BJ (cell line): ENCODE results near the gene ITGAE. TPM values are rescaled to one million over a fixed set of nuclear protein-coding genes. Genes with fewer than 3 reads are reported as not detected.
A peak's percentile ranks its signal among the peaks of the same experiment; 100 is the strongest.

ENCODE experiments used
- CTCF ChIA-PET: fragments of 350-600 bp; formaldehyde crosslinking; extraction: SDS; loops from one replicate; lab custom pipeline; 2021; ENCODE audit warnings: antibody characterized with exemption, inconsistent platforms; lab: Yijun Ruan, JAX
- POLR2A ChIA-PET: fragments of 300-600 bp; sonication (Branson Sonifier 250); formaldehyde crosslinking; extraction: SDS; loops from one replicate; lab custom pipeline; 2021; ENCODE audit warnings: antibody characterized with exemption; lab: Charles Lee
- DNase-seq: peaks from one replicate; pipeline ENCODE4 v3.0.0-alpha.2; 2011; ENCODE audit warnings: low read depth
- H3K27me3 ChIP-seq: 2 replicates; pipeline ENCODE4 v1.6.0; 2011; ENCODE audit warnings: low read length; ENCODE audit not compliant: control insufficient read depth, insufficient read depth
- H3K36me3 ChIP-seq: 2 replicates; pipeline ENCODE4 v1.5.1; 2011; ENCODE audit warnings: low read length; ENCODE audit not compliant: control insufficient read depth, insufficient read depth
- H3K4me3 ChIP-seq: 2 replicates; pipeline ENCODE4 v1.5.1; 2011; ENCODE audit warnings: low read depth, mild to moderate bottlenecking, control low read depth, low read length
- CTCF ChIP-seq: IDR thresholded peaks from 2 replicates; pipeline ENCODE4 v1.5.1; 2011; ENCODE audit warnings: low read depth, mild to moderate bottlenecking, control low read depth, inconsistent platforms, low read length, moderate library complexity; ENCODE audit not compliant: insufficient read depth
- polyA plus RNA-seq: library from polyadenylated mRNA; depleted of rRNA; stranded (reverse); fragments of >200 nt; gene quantifications from 2 replicates; pipeline ENCODE4 v1.2.3, GENCODE V29; 2011

The ITGAE gene
- polyA plus RNA-seq, 1 experiment, result 69.9 TPM

DNA sequence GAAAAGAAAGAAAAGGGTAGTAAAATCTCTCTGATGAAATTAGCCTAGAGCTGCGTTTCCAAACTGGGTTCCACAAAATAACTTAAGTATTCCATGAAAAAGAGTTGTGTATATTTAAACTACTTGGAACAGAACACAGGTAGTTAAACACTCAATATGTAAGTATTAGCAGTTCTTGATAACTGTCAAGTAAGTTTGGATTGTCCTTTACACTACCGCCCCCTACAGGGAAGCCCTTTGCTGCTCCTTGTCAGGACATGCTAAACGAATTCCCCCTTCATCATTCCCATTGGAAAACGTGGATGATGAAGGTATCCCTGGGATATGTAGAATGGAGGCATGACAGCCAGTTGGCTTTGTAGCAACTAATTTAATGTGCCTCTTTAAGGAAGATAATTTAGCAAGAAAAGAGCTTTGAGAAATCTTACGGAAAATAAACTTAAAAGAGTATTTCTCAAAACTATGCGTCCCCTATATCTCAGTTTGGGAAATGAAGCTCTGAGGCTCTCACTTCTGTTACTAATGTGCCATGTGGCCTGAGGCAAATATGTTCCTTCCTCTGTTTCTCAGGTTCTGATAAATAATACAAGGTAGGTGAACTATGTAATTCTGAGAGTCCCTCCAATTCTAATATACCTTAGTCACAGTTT, 26.3 kb upstream of the ITGAE start:
- Histone ChIP-seq H3K27me3 (no peaks in the 10 kb centered on the region), H3K36me3 (peaks cover 4% of the 10 kb centered on the region), H3K4me3 (no peak overlapping the region)
- TF ChIP-seq CTCF, result peak; percentile 70
- ChIA-PET POLR2A (no interaction called here), CTCF (interaction anchor here (0.6 to 7.0 kb wide), 16 partner anchors 10 to 779 kb away, joined by 3 to 160 read pairs (median 4); partner anchors contain the start of genes NCBP3 and TAX1BP3)
- DNase-seq, result no peak

DNA sequence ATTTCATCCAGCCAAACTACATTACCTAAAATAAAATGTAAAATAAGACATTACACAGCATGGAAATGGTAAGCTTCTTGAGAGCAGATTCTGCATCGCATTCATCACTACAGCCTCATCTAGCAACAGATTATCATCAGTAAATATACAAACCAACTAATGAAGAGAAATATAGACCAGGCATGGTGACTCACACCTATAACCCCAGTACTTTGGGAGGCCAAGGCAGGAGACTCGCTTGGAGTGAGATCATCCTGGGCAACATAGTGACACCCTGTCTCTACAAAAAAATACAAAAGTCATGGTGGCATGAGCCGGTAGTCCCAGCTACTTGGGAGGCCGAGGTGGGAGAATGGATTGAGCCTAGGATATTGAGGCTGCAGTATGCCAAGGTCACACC, 25.2 kb upstream of the ITGAE start:
- H3K4me3 ChIP-seq, result no peak overlapping the region
- H3K27me3 ChIP-seq, result no peaks in the 10 kb centered on the region
- DNase-seq, result no peak
- peaks cover 4% of the 10 kb centered on the region for H3K36me3 ChIP-seq
- no peak for TF ChIP-seq CTCF
- ChIA-PET POLR2A (no interaction called here), CTCF (interaction anchor here (0.8 to 7.0 kb wide), 6 partner anchors 9 to 90 kb away, joined by 3 to 160 read pairs (median 12); partner anchors contain the start of gene NCBP3)

- CTCF ChIA-PET, result interaction anchor here (0.9 to 3.0 kb wide), 4 partner anchors 16 to 83 kb away, joined by 3 to 18 read pairs (median 3); no protein-coding TSS in a partner anchor
Observed at GRCh38 chr17:3821101-3821500, 20.1 kb upstream of the ITGAE start.

GRCh38 chr17:3818786-3819185, 17.8 kb upstream of the ITGAE start:
- no peak overlapping the region for H3K4me3 ChIP-seq
- ChIA-PET POLR2A (no interaction called here), CTCF (interaction anchor here (1.4 kb wide), 1 partner anchor 84 kb away, joined by 3 read pairs; no protein-coding TSS in a partner anchor)
- TF ChIP-seq CTCF, result no peak
- peaks cover 15% of the 10 kb centered on the region for H3K36me3 ChIP-seq
- no peaks in the 10 kb centered on the region for H3K27me3 ChIP-seq
- DNase-seq, result no peak

More at GRCh38 chr17:3821101-3821500, 20.1 kb upstream of the ITGAE start:
- no peak overlapping the region for H3K4me3 ChIP-seq
- POLR2A ChIA-PET, result no interaction called here
- H3K36me3 ChIP-seq, result peaks cover 12% of the 10 kb centered on the region
- H3K27me3 ChIP-seq, result no peaks in the 10 kb centered on the region
- TF ChIP-seq CTCF, result no peak
- DNase-seq, result no peak

DNA sequence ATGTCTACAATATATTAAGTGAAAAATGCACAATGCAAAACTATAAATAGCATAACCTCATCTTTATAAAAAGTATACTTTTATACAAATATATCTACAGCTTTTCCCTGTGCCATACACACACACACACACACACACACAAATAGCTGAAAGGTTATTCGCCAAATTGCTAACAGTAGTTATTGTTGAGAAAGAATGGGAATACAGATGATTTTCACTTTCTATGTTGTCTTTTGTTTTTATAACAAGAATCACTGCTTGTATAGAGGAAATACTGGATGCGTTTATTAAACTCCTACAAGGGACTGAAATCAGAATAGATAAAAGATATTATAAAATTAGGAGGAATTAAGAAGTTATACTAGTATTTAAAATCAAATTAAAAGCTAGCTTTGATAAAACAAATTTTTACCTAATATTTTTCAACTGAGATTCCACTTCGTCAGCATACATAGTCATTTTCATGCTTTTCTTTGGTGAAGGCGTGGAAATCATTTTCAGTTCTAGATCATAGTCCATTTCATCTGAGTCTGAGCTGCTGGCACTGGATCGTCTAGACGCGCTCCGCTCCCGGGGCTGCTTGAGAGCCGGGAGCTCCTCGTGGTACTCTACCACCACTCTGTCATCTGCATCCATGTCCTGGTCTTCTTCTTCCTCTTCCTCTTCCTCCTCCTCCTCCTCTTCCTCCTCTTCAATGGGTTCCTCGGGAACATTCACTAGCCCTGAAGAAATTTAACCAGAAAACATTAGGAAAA, 17.0 kb upstream of the ITGAE start:
- POLR2A ChIA-PET, result no interaction called here
- TF ChIP-seq CTCF, result no peak
- Histone ChIP-seq H3K36me3 (peaks cover 19% of the 10 kb centered on the region), H3K4me3 (no peak overlapping the region), H3K27me3 (no peaks in the 10 kb centered on the region)
- CTCF ChIA-PET, result interaction anchor here (0.6 to 3.1 kb wide), 7 partner anchors 9 to 83 kb away, joined by 3 to 15 read pairs (median 3); no protein-coding TSS in a partner anchor
- no peak for DNase-seq
